C4-2B (cell line): ENCODE measurements around the gene MED13.

Source experiments
- ZFX ChIP-seq: fragments of 450-650 bp; IDR thresholded peaks from 2 replicates; pipeline ENCODE4 v1.6.1; 2017
- TF ChIP-seq, protein P1 (sequence below): fragments of 450-650 bp; conservative IDR thresholded peaks from 2 replicates; pipeline ENCODE4 v1.5.1; 2017; ENCODE audit warnings: mild to moderate bottlenecking

DNA sequence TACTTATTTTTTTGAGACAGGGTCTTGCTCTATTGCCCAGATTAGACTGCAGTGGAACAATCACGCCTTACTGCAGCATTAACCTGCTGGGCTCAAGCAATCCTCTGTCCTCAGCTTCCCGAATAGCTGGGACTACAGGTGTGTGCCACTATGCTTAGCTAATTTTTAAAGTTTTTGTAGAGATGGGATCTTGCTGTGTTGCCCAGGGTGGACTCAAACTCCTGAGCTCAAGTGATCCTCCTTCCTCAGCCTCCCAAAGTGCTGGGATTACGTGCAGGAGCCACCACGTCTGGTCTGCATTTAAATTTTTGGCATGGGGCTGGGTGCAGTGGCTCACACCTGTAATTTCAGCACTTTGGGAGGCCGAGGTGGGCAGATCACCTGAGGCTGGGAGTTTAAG lies 96.3 kb downstream of the MED13 start:
- TF ChIP-seq, protein P1, sequence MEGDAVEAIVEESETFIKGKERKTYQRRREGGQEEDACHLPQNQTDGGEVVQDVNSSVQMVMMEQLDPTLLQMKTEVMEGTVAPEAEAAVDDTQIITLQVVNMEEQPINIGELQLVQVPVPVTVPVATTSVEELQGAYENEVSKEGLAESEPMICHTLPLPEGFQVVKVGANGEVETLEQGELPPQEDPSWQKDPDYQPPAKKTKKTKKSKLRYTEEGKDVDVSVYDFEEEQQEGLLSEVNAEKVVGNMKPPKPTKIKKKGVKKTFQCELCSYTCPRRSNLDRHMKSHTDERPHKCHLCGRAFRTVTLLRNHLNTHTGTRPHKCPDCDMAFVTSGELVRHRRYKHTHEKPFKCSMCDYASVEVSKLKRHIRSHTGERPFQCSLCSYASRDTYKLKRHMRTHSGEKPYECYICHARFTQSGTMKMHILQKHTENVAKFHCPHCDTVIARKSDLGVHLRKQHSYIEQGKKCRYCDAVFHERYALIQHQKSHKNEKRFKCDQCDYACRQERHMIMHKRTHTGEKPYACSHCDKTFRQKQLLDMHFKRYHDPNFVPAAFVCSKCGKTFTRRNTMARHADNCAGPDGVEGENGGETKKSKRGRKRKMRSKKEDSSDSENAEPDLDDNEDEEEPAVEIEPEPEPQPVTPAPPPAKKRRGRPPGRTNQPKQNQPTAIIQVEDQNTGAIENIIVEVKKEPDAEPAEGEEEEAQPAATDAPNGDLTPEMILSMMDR, result no peak
- no peak for TF ChIP-seq ZFX
